ENCODE results near the gene PIK3C3.
"Not testable (repeated sequence)": the region's sequence is repeated elsewhere in the genome, so short reads cannot be mapped to it uniquely, and the experiment has no call there.

The PIK3C3 gene

DNA sequence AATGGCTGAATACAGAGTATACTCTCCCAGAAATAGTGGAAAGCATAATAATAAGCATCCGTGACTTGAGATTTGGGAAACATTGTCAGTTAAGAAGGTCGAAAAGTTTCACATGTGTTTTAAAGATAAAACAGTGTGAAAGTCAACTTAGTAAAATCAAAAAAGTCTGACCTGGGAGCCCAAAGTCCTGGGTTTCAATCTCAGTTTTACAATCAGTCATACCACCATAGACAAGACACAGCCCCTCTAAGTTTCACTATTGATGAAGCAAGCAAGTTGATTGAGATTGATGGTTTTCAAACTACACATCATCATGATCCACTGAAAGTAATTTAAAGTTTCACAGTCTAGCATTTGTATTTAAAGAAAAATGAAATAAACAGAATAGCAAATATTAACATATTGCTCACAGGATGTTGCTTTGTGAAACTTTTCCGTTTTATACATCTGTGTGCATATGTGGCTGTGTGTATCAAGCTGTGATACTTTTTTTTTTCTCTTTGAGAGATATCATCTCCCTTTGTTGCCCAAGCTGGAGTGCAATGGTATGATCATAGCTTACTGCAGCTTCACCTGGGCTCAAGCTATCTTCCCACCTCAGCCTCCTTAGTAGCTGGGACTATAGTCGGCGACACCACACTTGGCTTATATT, 71.1 kb downstream of the PIK3C3 start:
- no peak for DNase-seq

- DNase-seq, result no peak
Observed at GRCh38 chr18:42028247-42028832, 73.3 kb downstream of the PIK3C3 start.

- DNase-seq, result no peak
Observed at GRCh38 chr18:42029092-42029491, 74.1 kb downstream of the PIK3C3 start.

- DNase-seq, result no peak
Observed at GRCh38 chr18:42030586-42031182, 75.7 kb downstream of the PIK3C3 start.

- no peak for DNase-seq
Observed at GRCh38 chr18:42032447-42032846, 77.4 kb downstream of the PIK3C3 start.

DNA sequence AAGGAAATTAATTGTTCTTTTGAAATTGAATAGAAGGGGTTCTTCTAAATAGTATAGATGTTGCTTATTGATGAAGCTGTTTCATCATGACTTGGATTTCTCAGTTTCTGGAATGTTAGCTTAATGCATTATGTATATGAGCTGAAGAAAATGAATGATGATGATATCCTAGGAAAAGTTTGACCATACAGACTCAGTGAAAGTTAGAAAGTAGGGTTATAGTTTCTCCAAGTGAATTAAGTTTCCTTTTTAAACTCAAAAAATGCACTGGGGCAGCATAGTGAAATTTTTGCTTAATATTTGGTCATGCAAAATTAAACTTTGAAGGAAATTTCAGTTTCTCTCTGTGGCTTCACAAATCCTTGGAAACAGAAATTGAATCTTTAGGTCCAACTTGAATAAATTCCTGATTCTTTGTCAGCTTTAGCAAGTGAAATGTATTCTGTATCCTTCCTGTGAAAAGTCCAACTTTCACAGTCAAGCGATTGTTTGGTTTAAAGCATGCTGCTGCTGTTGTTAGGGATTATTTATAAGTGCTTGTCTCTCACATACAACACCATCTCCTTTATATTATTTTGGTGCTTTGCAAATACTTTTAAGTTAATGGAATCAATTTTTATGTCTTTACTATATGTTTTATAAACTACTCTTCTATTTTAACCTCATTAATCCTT, 78.2 kb downstream of the PIK3C3 start:
- DNase-seq, result no peak

DNA sequence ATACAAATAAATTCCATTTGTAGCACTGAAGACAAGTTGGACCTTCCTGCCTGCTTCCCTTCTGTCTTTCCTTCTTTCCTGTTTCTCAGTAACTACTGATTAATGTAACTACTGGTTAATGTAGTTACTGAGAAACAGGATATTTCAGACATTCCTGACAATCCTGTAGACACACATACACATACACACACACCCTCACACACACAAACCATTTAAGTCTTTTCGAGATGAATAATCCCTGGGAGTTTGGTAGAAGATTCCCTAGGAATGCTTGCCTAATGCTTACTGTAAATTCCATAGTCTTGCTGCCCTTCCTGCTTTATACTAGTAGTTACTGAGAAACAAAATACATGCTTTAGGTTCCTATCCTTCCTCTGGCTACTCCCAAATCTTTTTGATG, 83.9 kb downstream of the PIK3C3 start:
- no peak for DNase-seq

GRCh38 chr18:42039396-42039795, 84.4 kb downstream of the PIK3C3 start:
- no peak for DNase-seq

DNA sequence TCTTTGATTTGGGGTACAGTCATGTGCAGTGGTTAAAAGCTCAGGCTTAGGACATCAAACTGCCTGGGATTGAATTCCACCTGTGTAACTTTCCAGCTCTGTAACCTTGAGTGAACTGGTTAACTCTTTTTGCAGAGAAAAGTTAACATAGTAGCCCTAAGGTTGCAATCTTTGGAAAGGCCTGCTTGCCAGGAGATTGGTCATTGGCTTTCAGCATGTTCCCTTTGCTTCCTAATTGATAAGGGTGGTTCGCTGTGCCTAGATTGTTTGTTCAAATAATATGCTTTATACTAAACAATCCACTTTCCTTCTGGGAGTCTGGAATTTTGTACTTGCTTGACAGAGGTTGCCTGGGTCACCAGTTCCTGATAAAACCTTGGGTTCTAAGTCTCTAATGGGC, 86.8 kb downstream of the PIK3C3 start:
- no peak for DNase-seq

DNA sequence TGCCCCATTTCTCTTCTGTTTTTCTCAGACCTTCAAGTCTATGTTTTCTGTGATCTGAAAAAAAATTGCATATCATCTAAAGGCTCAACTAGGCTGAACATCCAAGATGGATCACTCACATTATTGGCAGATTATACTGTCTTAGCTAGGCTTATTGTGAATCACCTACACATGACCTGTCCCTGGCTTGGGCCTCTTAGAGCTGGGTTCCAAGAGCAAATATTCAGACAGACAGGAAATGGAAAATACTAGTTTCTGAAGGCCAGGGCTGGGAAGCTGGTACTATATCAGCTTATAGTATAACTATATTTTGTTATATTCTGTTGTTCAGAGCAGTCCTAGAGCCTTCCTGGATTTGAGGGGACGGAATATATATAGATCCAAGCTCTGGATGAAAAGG, 90.3 kb downstream of the PIK3C3 start:
- no peak for DNase-seq

GRCh38 chr18:42047721-42048120, 92.7 kb downstream of the PIK3C3 start:
- DNase-seq, result no peak

- peak; percentile 68 for DNase-seq
Observed at GRCh38 chr18:42048158-42048557, 93.1 kb downstream of the PIK3C3 start.

DNA sequence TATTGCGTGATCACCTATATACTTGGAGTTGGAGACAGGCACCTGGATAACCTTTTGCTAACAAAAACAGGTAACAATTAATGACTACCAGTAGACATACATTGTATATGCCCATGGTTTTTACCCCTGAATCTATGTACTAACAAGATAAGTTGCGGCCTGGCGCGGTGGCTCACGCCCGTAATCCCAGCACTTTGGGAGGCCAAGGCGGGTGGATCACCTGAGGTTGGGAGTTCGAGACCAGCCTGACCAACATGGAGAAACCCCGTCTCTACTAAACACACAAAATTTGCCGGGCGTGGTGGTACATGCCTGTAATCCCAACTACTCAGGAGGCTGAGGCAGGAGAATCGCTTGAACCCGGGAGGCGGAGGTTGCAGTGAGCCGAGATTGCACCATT, 94.5 kb downstream of the PIK3C3 start:
- DNase-seq, result not testable (repeated sequence)

GRCh38 chr18:42051411-42051810, 96.4 kb downstream of the PIK3C3 start:
- DNase-seq, result no peak

- no peak for DNase-seq
Observed at GRCh38 chr18:42052122-42052708, 97.2 kb downstream of the PIK3C3 start.

- DNase-seq, result peak; percentile 39
Observed at GRCh38 chr18:42053188-42053781, 98.3 kb downstream of the PIK3C3 start.

- DNase-seq, result no peak
Observed at GRCh38 chr18:42064109-42064508, 109.1 kb downstream of the PIK3C3 start.

- DNase-seq, result no peak
Observed at GRCh38 chr18:42067518-42067917, 112.5 kb downstream of the PIK3C3 start.

DNA sequence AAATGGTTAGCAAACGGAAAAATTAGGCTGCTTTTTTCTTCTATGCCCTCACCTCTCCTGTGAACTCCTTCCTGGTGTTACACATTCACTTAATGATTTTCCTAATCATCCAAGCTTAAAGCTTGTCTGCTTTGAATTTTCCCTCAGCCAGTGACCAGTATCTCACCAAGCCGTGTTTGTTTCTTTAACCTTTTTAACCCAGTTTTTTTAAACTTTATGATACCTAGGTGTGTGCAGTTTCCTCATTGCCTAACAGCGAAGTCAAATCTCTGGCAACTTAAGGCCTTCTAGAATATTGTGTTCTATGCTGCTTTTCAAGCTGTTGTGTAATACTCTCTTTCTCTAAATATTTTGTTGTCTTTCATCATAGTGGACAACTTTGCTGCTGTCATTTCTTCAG, 113.0 kb downstream of the PIK3C3 start:
- DNase-seq, result no peak

DNA sequence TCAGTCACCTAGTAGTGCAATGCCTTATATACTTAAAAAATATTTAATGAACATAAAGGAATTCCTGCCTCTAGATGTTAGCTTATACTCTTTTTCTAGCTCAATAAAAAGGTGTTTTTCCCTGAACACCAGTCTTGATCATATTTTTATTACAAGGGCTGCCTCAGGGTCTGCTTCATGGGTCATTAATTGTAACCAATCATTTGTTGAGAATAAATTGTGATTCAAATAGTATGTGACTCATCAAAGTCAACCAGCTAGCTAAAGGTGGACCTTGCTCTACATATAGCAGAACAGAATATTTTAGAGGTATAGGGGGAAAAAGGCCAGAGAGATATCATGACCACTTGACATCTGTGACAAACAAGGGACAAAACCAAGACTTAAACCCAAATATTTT, 114.0 kb downstream of the PIK3C3 start:
- no peak for DNase-seq

- no peak for DNase-seq
Observed at GRCh38 chr18:42072407-42072806, 117.4 kb downstream of the PIK3C3 start.

GRCh38 chr18:42074704-42075103, 119.7 kb downstream of the PIK3C3 start:
- no peak for DNase-seq

DNA sequence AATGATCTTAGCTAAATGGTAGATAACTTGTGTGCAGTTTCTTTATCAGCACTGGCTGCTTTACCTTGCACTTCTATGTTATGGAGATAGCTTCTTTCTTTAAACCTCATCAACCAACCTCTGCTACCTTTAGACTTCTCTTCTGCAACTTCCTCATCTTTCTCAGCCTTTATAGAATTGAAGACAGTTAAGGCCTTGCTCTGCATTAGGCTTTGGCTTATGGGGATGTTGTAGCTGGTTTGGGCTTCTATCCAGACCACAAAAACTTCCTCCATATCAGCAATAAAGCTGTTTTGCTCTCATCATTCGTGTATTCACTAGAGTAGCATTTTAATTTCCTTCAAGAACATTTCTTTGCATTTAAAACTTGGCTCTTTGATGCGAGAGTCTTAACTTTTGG, 123.7 kb downstream of the PIK3C3 start:
- DNase-seq, result peak; percentile 71
